Body of pancreas (tissue), 4 donors: ENCODE measurements around the gene JMJD8.

Source experiments
- POLR2A ChIP-seq, 3 donors: fragments of 450-650 bp; IDR thresholded peaks; one replicate each; pipeline ENCODE4 v1.6.1; 2016; ENCODE audit warnings: antibody characterized with exemption in 3 of 3, mild to moderate bottlenecking in 2 of 3
- TF ChIP-seq, protein P1 (sequence below), 7 experiments: fragments of 450-650 bp in 4 of 7; fragments of 200-600 bp in 3 of 7; sonication (generic) in 3 of 7; IDR thresholded peaks; one replicate each; pipeline ENCODE4 v1.5.1; 2016 to 2019; ENCODE audit warnings: antibody characterized with exemption in 7 of 7

GRCh38 chr16:645852-646678 is 38.1 kb downstream of the JMJD8 start:
- TF ChIP-seq, protein P1, sequence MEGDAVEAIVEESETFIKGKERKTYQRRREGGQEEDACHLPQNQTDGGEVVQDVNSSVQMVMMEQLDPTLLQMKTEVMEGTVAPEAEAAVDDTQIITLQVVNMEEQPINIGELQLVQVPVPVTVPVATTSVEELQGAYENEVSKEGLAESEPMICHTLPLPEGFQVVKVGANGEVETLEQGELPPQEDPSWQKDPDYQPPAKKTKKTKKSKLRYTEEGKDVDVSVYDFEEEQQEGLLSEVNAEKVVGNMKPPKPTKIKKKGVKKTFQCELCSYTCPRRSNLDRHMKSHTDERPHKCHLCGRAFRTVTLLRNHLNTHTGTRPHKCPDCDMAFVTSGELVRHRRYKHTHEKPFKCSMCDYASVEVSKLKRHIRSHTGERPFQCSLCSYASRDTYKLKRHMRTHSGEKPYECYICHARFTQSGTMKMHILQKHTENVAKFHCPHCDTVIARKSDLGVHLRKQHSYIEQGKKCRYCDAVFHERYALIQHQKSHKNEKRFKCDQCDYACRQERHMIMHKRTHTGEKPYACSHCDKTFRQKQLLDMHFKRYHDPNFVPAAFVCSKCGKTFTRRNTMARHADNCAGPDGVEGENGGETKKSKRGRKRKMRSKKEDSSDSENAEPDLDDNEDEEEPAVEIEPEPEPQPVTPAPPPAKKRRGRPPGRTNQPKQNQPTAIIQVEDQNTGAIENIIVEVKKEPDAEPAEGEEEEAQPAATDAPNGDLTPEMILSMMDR (IDR thresholded peaks at IDR 0.05), result no peak
- TF ChIP-seq POLR2A (IDR thresholded peaks at IDR 0.05), result no peak
